ENCODE measurements around the gene INCA1. TPM values are rescaled to one million over a fixed set of nuclear protein-coding genes. Genes with fewer than 3 reads are reported as not detected.

Gene INCA1
- total RNA-seq, 4 donors from 2014 or later, result 1.0 to 2.3 (median 1.4) TPM

GRCh38 chr17:4967539-4968485 lies 29.5 kb downstream of the INCA1 start, which contains the start of gene SPAG7:
SPAG7 (minus strand) TSS chr17:4967817; CDS start chr17:4967804, 13 bp downstream.
- peak; percentile 94 for DNase-seq

GRCh38 chr17:4966844-4967538 lies 30.3 kb downstream of the INCA1 start:
- H3K4me3 ChIP-seq (replicated peaks in 1 of 3), result peak overlapping the region; percentile 31 to 88 (median 56)
- TF ChIP-seq POLR2A (IDR thresholded peaks at IDR 0.05) (peak in 1 of 2 donors; percentile 50), CTCF (IDR thresholded peaks at IDR 0.05) (no peak)
- 0 to 1% methylated on average over 22 to 23 of the region's 42 CpGs for WGBS, 2 donors
- intact Hi-C loops (cut with DNase I), result no loop called here
- no peaks in the 10 kb centered on the region for H3K9me3 ChIP-seq
- H3K36me3 ChIP-seq, result peaks cover 3 to 5% of the 10 kb centered on the region in 2 donors
- H3K27ac ChIP-seq, result peak overlapping the region; percentile 79 to 93 (median 90)
- peaks cover 20 to 26% of the 10 kb centered on the region in 2 donors for H3K4me1 ChIP-seq
- no peaks in the 10 kb centered on the region for H3K27me3 ChIP-seq
- peak; percentile 99 for DNase-seq

More at GRCh38 chr17:4967539-4968485, 29.5 kb downstream of the INCA1 start, which contains the start of gene SPAG7:
- H3K9me3 ChIP-seq, result no peaks in the 10 kb centered on the region
- peak within 1 kb of the TSS; percentile 56 to 88 (median 65) for H3K4me3 ChIP-seq (replicated peaks in 1 of 3)
- H3K4me1 ChIP-seq, result peaks cover 20 to 26% of the 10 kb centered on the region in 2 donors
- no peaks in the 10 kb centered on the region for H3K27me3 ChIP-seq
- H3K36me3 ChIP-seq, result peaks cover 11 to 13% of the 10 kb centered on the region in 2 donors
- intact Hi-C loops (cut with DNase I), result no loop called here
- WGBS, 2 donors, result 2 to 3% methylated on average over 40 to 48 of the region's 66 CpGs
- TF ChIP-seq POLR2A (IDR thresholded peaks at IDR 0.05) (peak in 1 of 2 donors; percentile 75), CTCF (IDR thresholded peaks at IDR 0.05) (peak in 1 of 6 experiments; percentile 11)
- peak within 1 kb of the TSS; percentile 79 to 93 (median 90) for H3K27ac ChIP-seq

DNA sequence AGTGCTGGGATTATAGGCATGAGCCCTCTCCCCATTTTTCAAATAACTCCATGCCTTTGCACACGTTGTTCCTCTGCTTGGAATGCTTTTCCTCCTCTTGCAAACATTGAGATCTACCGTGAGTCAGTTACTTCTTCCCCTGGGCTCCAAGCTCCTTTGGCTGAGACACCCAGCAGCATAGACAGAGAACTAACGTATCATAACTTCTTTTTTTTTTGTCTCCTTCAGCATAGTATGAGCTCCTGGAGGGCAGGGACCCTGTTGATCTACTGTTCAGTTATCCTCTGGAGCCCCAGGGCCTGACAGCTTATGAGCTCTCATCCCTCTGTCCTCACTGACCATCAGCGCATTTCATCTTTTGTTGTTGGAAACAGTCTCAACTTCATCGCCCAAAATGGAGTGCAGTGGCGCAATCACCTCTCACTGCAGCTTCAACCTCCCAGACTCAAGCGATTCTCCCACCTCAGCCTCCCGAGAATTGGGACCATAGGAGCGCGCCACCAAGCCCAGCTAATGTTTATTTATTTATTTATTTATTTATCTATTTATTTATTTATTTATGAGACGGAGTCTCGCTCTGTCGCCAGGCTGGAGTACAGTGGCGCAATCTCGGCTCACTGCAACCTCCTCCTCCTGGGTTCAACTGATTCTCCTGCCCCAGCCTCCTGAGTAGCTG lies 31.9 kb downstream of the INCA1 start:
- no peak overlapping the region for H3K4me3 ChIP-seq (replicated peaks in 1 of 3)
- H3K27ac ChIP-seq, result peak overlapping the region in 2 of 3 donors; percentile 69 to 89
- no peak for DNase-seq
- no peaks in the 10 kb centered on the region for H3K9me3 ChIP-seq
- intact Hi-C loops (cut with DNase I), result no loop called here
- H3K36me3 ChIP-seq, result peaks cover 0 to 4% of the 10 kb centered on the region in 2 donors
- WGBS, 2 donors, result 97% methylated on average over 15 of the region's 15 CpGs
- H3K27me3 ChIP-seq, result no peaks in the 10 kb centered on the region
- TF ChIP-seq CTCF (IDR thresholded peaks at IDR 0.05) (no peak), POLR2A (IDR thresholded peaks at IDR 0.05) (no peak)
- peaks cover 20 to 26% of the 10 kb centered on the region in 2 donors for H3K4me1 ChIP-seq

GRCh38 chr17:4960279-4960922 lies 36.9 kb downstream of the INCA1 start:
- H3K27me3 ChIP-seq, result no peaks in the 10 kb centered on the region
- 83 to 90% methylated on average over 9 of the region's 9 CpGs for WGBS, 2 donors
- no peaks in the 10 kb centered on the region for H3K9me3 ChIP-seq
- H3K36me3 ChIP-seq, result peaks cover 8 to 9% of the 10 kb centered on the region in 2 donors
- intact Hi-C loops (cut with DNase I), result no loop called here
- peaks cover 7 to 24% of the 10 kb centered on the region in 2 donors for H3K4me1 ChIP-seq
- no peak overlapping the region for H3K27ac ChIP-seq
- DNase-seq, result no peak
- TF ChIP-seq POLR2A (IDR thresholded peaks at IDR 0.05) (no peak), CTCF (IDR thresholded peaks at IDR 0.05) (no peak)
- H3K4me3 ChIP-seq (replicated peaks in 1 of 3), result no peak overlapping the region
